H1 (cell line): ENCODE measurements around the gene LBR. TPM values are rescaled to one million over a fixed set of nuclear protein-coding genes. Genes with fewer than 3 reads are reported as not detected.

Source experiments
- CTCF ChIA-PET: fragments of 300-600 bp; sonication (Branson Sonifier 250); formaldehyde crosslinking; loops from one replicate; lab custom pipeline; 2021; ENCODE audit not compliant: partially characterized antibody; lab: Charles Lee
- POLR2A ChIA-PET: fragments of 300-600 bp; sonication (Branson Sonifier 250); formaldehyde crosslinking; loops from one replicate; lab custom pipeline; 2021; ENCODE audit warnings: inconsistent platforms; ENCODE audit not compliant: partially characterized antibody; lab: Charles Lee
- DNase-seq, 2 experiments: peaks; one replicate each; pipeline versions ENCODE4 v3.0.0 to v3.0.0-alpha.2; 2010 to 2022; ENCODE audit warnings: low spot score in 2 of 2, low read depth in 1 of 2, mixed read lengths in 1 of 2
- FAIRE-seq: peaks from 2 replicates; lab custom pipeline; 2011; peaks lifted over from hg19 to GRCh38; lab: Jason Lieb, UNC
- H2AFZ ChIP-seq: 2 replicates; pipeline ENCODE4 v1.8.1; 2012; ENCODE audit warnings: low read length, inconsistent platforms
- H2AK5ac ChIP-seq: 2 replicates; pipeline ENCODE4 v1.6.1; 2013; ENCODE audit warnings: low read depth, low read length
- H2BK120ac ChIP-seq: replicated peaks from 2 replicates; pipeline ENCODE3; 2013; ENCODE audit warnings: low read depth, low read length, inconsistent platforms
- H2BK12ac ChIP-seq: 2 replicates; pipeline ENCODE4 v1.6.1; 2013; ENCODE audit warnings: low read depth, low read length
- H2BK15ac ChIP-seq: 2 replicates; pipeline ENCODE4 v1.6.1; 2013; ENCODE audit warnings: low read length
- H2BK20ac ChIP-seq: 2 replicates; pipeline ENCODE4 v1.6.1; 2013; ENCODE audit warnings: low read length
- H2BK5ac ChIP-seq: 2 replicates; pipeline ENCODE4 v1.6.1; 2013; ENCODE audit warnings: low read depth, low read length
- H3K14ac ChIP-seq: 2 replicates; pipeline ENCODE4 v1.6.1; 2013; ENCODE audit warnings: inconsistent platforms; ENCODE audit not compliant: insufficient read length
- H3K18ac ChIP-seq: 2 replicates; pipeline ENCODE4 v1.6.1; 2013; ENCODE audit warnings: low read length; ENCODE audit errors: extremely low read depth
- H3K23ac ChIP-seq: 2 replicates; pipeline ENCODE4 v1.6.1; 2013; ENCODE audit warnings: inconsistent platforms; ENCODE audit not compliant: insufficient read length
- H3K23me2 ChIP-seq: 2 replicates; pipeline ENCODE4 v1.6.1; 2013; ENCODE audit warnings: low read depth, low read length
- H3K27ac ChIP-seq: 2 replicates; pipeline ENCODE4 v1.6.1; 2011; ENCODE audit warnings: low read depth, low read length, inconsistent platforms
- H3K27me3 ChIP-seq, 4 experiments: replicated peaks in 1 of 4; 1 replicate in 1 of 4; 2 replicates in 3 of 4; pipeline versions ENCODE4 v1.6.1 to v1.8.1; 2011 to 2013; ENCODE audit warnings: low read length in 3 of 4, mild to moderate bottlenecking in 3 of 4, inconsistent platforms in 2 of 4, mixed read lengths in 2 of 4, moderate library complexity in 1 of 4; ENCODE audit not compliant: control insufficient read depth in 3 of 4, insufficient read depth in 3 of 4; ENCODE audit errors: extremely low read depth in 1 of 4
- H3K36me3 ChIP-seq, 4 experiments: 2 replicates each; pipeline versions ENCODE4 v1.6.1 to v1.8.1; 2011 to 2013; ENCODE audit warnings: mild to moderate bottlenecking in 4 of 4, low read length in 3 of 4, moderate library complexity in 2 of 4, control low read depth in 1 of 4, inconsistent platforms in 1 of 4; ENCODE audit not compliant: insufficient read depth in 4 of 4, control insufficient read depth in 2 of 4
- H3K4ac ChIP-seq: replicated peaks from 2 replicates; pipeline ENCODE3; 2013; ENCODE audit warnings: low read length, low read depth, mixed read lengths, inconsistent platforms; ENCODE audit not compliant: insufficient read length
- H3K4me1 ChIP-seq, 4 experiments: replicated peaks in 1 of 4; 1 replicate in 1 of 4; 2 replicates in 3 of 4; pipeline versions ENCODE4 v1.6.1 to v1.8.1; 2011 to 2013; ENCODE audit warnings: low read length in 3 of 4, inconsistent platforms in 2 of 4, mixed read lengths in 1 of 4; ENCODE audit not compliant: insufficient read depth in 4 of 4, control insufficient read depth in 3 of 4
- H3K4me2 ChIP-seq, 2 experiments: 2 replicates each; pipeline versions ENCODE4 v1.6.1 to v1.8.1; 2011 to 2013; ENCODE audit warnings: low read depth in 2 of 2, low read length in 2 of 2, control low read depth in 1 of 2, inconsistent platforms in 1 of 2, mild to moderate bottlenecking in 1 of 2; ENCODE audit not compliant: insufficient read depth in 1 of 2
- H3K4me3 ChIP-seq, 4 experiments: fragments of 200-600, 300-600 bp in 1 of 4; sonication (generic), shearing (Covaris generic), sonication (Bioruptor Twin) in 1 of 4; 2 replicates each; pipeline versions ENCODE4 v1.5.1 to v1.8.1; 2011 to 2016; ENCODE audit warnings: low read length in 4 of 4, low read depth in 3 of 4, control low read depth in 2 of 4, inconsistent platforms in 2 of 4, mild to moderate bottlenecking in 2 of 4, mixed read lengths in 1 of 4, moderate library complexity in 1 of 4; ENCODE audit not compliant: insufficient read depth in 2 of 4; ENCODE audit errors: extremely low read depth in 1 of 4
- H3K56ac ChIP-seq: replicated peaks from 2 replicates; pipeline ENCODE3; 2013; ENCODE audit warnings: low read depth, mild to moderate bottlenecking, mixed read lengths, low read length, inconsistent platforms; ENCODE audit not compliant: insufficient read length
- H3K79me1 ChIP-seq: 2 replicates; pipeline ENCODE4 v1.6.1; 2013; ENCODE audit warnings: low read depth, low read length, control low read depth
- H3K79me2 ChIP-seq, 2 experiments: 2 replicates each; pipeline versions ENCODE4 v1.6.1 to v1.8.1; 2012 to 2013; ENCODE audit warnings: low read length in 2 of 2, mild to moderate bottlenecking in 2 of 2, inconsistent platforms in 1 of 2; ENCODE audit not compliant: insufficient read depth in 2 of 2, control insufficient read depth in 1 of 2
- H3K9ac ChIP-seq, 4 experiments: replicated peaks in 1 of 4; 1 replicate in 1 of 4; 2 replicates in 3 of 4; pipeline versions ENCODE4 v1.6.1 to v1.8.1; 2011 to 2013; ENCODE audit warnings: low read depth in 3 of 4, low read length in 3 of 4, control low read depth in 2 of 4, mild to moderate bottlenecking in 2 of 4, moderate library complexity in 2 of 4, inconsistent platforms in 1 of 4; ENCODE audit errors: extremely low read depth in 1 of 4
- H3K9me3 ChIP-seq, 2 experiments: 2 replicates each; pipeline versions ENCODE4 v1.6.1 to v1.8.1; 2012 to 2013; ENCODE audit warnings: mild to moderate bottlenecking in 2 of 2, moderate library complexity in 2 of 2, control low read depth in 1 of 2, inconsistent platforms in 1 of 2, low read depth in 1 of 2, low read length in 1 of 2, mixed read lengths in 1 of 2; ENCODE audit not compliant: insufficient read depth in 2 of 2
- H4K20me1 ChIP-seq, 2 experiments: replicated peaks in 1 of 2; 2 replicates each; pipeline versions ENCODE3 to v1.8.1; 2011 to 2013; ENCODE audit warnings: inconsistent platforms in 2 of 2, low read length in 2 of 2, mild to moderate bottlenecking in 1 of 2; ENCODE audit not compliant: insufficient read depth in 2 of 2, control insufficient read depth in 1 of 2
- H4K5ac ChIP-seq: 2 replicates; pipeline ENCODE4 v1.6.1; 2013; ENCODE audit warnings: low read length, low read depth, mixed read lengths, inconsistent platforms; ENCODE audit not compliant: insufficient read length
- H4K8ac ChIP-seq: 2 replicates; pipeline ENCODE4 v1.8.0; 2013; ENCODE audit warnings: mild to moderate bottlenecking, moderate library complexity, low read length, inconsistent platforms; ENCODE audit not compliant: insufficient read depth; ENCODE audit errors: extremely low read depth
- H4K91ac ChIP-seq: replicated peaks from 2 replicates; pipeline ENCODE3; 2013; ENCODE audit warnings: low read length, mixed read lengths, inconsistent platforms; ENCODE audit not compliant: insufficient read length
- ASH2L ChIP-seq: fragments of 200-600, 300-600 bp; sonication (generic); IDR thresholded peaks from one replicate; pipeline ENCODE4 v1.7.1; 2017; ENCODE audit warnings: low read length
- CREB1 ChIP-seq: IDR thresholded peaks from 2 replicates; pipeline ENCODE4 v1.6.1; 2012; ENCODE audit warnings: inconsistent platforms
- TAF1 ChIP-seq: IDR thresholded peaks from 2 replicates; pipeline ENCODE4 v1.6.1; 2011; ENCODE audit warnings: mild to moderate bottlenecking, low read depth, low read length
- WGBS, 2 experiments: shearing (Covaris generic) in 1 of 2; methylation state at CpG; one replicate each; pipeline versions ENCODE4 v1.1.6 to v1.1.7; 2013 to 2015; ENCODE audit warnings: low lambda C conversion rate in 2 of 2, mixed read lengths in 2 of 2, inconsistent platforms in 1 of 2, low coverage in 1 of 2, missing lambda C conversion rate in 1 of 2; ENCODE audit not compliant: insufficient replicate concordance in 2 of 2, insufficient coverage in 1 of 2, insufficient read length in 1 of 2; ENCODE audit errors: extremely low coverage in 1 of 2, missing lambda C conversion rate in 1 of 2; 5-methylcytosine and 5-hydroxymethylcytosine counted together
- polyA plus RNA-seq, 7 experiments: library from polyadenylated mRNA; depleted of rRNA in 3 of 7; stranded (reverse) in 5 of 7; unstranded in 2 of 7; fragments of >200 nt in 5 of 7; fragments of 200-250 nt in 2 of 7; gene quantifications; 1 replicate in 5 of 7; 2 replicates in 1 of 7; 4 replicates in 1 of 7; pipeline versions ENCODE4 v1.2.1 to v1.2.3, GENCODE V29; 2011 to 2013; ENCODE audit warnings: missing spikeins in 2 of 7, mixed read lengths in 2 of 7
- total RNA-seq: library from RNA; stranded (reverse); fragmentation: NEBNext Ultra II Directional; extraction: Animal tissue kit (Norgen Biotek cat#: 25700); gene quantifications from 2 replicates; pipeline ENCODE4 v1.2.1, GENCODE V29; 2021

Gene LBR
- total and polyA plus RNA-seq, 2 of the 8 experiments (the other 6 are each of a cell fraction or from before 2014, with no cell fraction given): 32.1 to 89.8 TPM

- no peaks in the 10 kb centered on the region for H3K23me2 ChIP-seq
- no peak overlapping the region for H3K23ac ChIP-seq
- no peak overlapping the region for H3K14ac ChIP-seq
- 0 out of 2 replicates have a peak, but pooled peaks have one; percentile 32 for TF ChIP-seq CREB1
- TF ChIP-seq ASH2L: peak; percentile 28
- TF ChIP-seq TAF1: no peak
- TF ChIP-seq, all 59 proteins: peak for 2
- no peak overlapping the region; the same call in 1 of the 2 replicates for H2BK12ac ChIP-seq
- H3K79me1 ChIP-seq: no peaks in the 10 kb centered on the region
- H4K20me1 ChIP-seq: no peaks in the 10 kb centered on the region
- H3K18ac ChIP-seq: peak overlapping the region; percentile 57; the same call in 1 of the 2 replicates
- no peak overlapping the region for H2BK120ac ChIP-seq
- no peak overlapping the region for H3K4me3 ChIP-seq
- peak overlapping the region; percentile 46; the same call in 1 of the 2 replicates for H2BK15ac ChIP-seq
- H3K27ac ChIP-seq: 0 out of 2 replicates have a peak overlapping the region, but pooled peaks have one; percentile 5
- H3K36me3 ChIP-seq: no peaks in the 10 kb centered on the region
- 0 out of 2 replicates have a peak overlapping the region, but pooled peaks have one; percentile 78 for H2BK20ac ChIP-seq
- H2AK5ac ChIP-seq: no peak overlapping the region
- peak overlapping the region; percentile 8 for H3K56ac ChIP-seq
- no peak overlapping the region for H4K8ac ChIP-seq
- ChIA-PET POLR2A (interaction anchor here (1.2 kb wide), 1 partner anchor 10 kb away, joined by 3 read pairs; no protein-coding TSS in a partner anchor), CTCF (interaction anchor here (0.7 to 2.4 kb wide), 9 partner anchors 10 to 522 kb away, joined by 3 to 9 read pairs (median 4); no protein-coding TSS in a partner anchor)
- no peak overlapping the region; a peak in 1 of 7 replicates for H3K9ac ChIP-seq
- H2AFZ ChIP-seq: peak overlapping the region; percentile 63; the same call in 1 of the 2 replicates
- no peaks in the 10 kb centered on the region for H3K9me3 ChIP-seq
- no peak overlapping the region for H3K4ac ChIP-seq
- WGBS, 2 experiments: 49% methylated on average over 15 of the region's 15 CpGs; no CpG with 5 or more reads in 1 of the 2 experiments
- H4K91ac ChIP-seq: peak overlapping the region; percentile 45
- no peaks in the 10 kb centered on the region; a peak in 1 of 7 replicates for H3K27me3 ChIP-seq
- H2BK5ac ChIP-seq: peak overlapping the region; percentile 31; the same call in 1 of the 2 replicates
- peak overlapping the region in 1 of 2 experiments; percentile 28; a peak in 2 of 4 replicates for H3K4me2 ChIP-seq
- peaks cover 6 to 20% (median 12%) of the 10 kb centered on the region in 4 experiments for H3K4me1 ChIP-seq
- H4K5ac ChIP-seq: peak overlapping the region; percentile 58
- DNase-seq: peak in 1 of 2 experiments; percentile 73
- H3K79me2 ChIP-seq: no peaks in the 10 kb centered on the region
- no peak for FAIRE-seq
These were observed 37.3 kb upstream of the LBR start for GRCh38 chr1:225464851-225465792.
